Measurements from ENCODE around the gene MAP1LC3C.
"Not testable (repeated sequence)": the region's sequence is repeated elsewhere in the genome, so short reads cannot be mapped to it uniquely, and the experiment has no call there.

Gene MAP1LC3C

DNA sequence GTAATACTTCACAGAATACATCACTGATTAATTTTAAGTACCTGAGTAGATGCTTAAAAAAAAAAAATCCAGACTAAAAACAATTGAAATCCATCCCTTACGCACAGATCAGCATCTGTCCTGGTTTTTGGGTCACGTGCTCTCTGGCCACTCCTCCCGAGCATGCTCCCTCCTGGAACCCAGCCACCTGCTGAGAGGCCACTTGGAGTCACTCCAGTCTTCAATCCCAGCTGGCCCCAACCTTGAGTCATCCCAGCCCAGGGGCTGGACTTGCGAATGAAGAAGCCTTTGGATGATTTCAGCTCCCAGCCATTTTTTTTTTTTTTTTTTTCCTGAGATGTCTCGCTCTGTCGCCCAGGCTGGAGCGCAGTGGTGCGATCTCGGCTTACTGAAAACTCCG, 8.9 kb downstream of the MAP1LC3C start:
- DNase-seq: no peak

DNA sequence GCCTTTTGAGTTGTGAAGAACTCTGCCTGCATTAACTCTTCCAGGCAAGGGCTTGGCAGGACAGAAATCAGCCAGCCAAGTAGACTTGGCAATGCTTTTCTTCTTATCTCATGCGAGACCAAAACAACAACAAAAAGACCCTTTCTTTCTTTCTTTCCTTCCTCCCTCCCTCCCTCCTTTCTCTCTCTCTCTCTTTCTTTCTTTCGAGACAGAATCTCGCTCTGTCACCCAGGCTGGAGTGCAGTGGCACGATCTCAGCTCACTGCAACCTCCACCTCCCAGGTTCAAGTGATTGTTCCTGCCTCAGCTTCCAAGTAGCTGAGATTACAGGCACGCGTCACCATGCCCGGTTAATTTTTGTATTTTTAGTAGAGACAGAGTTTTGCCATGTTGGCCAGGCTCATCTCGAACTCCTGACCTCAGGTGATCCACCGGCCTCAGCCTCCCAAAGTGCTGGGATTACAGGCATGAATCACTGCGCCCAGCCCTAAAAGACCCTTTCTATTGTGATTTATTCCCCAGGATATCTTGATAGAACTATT, 10.4 kb downstream of the MAP1LC3C start:
- not testable (repeated sequence) for DNase-seq

DNA sequence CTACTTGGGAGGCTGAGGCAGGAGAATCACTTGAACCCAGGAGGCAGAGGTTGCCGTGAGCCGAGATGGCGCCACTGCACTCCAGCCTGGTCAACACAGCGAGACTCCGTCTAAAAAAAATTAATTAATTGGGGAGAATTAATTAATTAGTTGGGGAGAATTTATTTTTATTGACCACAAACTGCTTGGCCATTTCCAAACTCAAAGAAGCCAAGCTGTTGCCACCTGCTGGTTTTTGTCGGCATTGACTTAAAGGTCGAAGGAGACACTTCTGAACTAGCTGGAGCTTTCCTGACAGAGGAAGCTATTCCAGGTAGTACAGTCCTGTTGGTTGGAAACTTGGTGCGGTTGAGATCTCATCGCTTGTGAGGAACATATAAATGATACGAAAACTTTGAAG, 13.1 kb downstream of the MAP1LC3C start:
- DNase-seq: no peak

DNA sequence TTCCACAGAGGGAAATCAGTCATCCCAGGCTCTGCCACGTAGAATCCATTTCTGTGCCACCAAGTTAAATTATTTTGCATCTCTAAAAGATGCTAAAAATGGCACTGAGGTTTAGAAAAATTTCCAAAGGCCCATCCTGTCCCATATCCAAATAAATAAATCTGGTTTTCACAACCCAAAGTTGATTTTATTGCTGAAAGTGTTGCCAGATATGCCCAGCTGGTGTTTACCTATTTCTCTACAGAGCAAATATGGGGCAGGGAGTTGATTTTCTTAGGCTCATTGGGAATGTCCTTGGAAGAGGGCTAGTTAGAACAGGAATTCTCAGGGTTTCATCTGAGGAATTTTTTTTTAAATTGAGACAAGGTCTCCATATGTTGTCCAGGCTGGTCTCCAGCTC, 19.0 kb downstream of the MAP1LC3C start:
- no peak for DNase-seq

DNA sequence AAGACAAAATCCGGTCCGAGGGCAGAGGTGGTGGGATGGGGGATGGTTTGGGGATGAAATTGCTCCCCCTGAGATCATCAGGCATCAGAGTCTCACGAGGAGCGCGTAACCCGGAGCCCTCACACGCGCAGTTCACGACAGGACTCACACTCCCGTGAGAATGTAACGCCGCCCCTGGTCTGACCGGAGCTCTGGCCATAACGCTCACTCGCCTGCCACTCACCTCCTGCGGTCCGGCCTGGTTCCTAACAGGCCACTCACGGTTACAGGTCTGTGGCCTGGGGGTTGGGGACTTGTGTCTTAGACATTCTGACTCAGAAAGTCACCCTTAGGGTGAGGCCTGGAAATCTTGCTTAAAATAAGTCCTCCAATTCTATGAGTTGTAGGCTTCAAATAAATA, 19.8 kb downstream of the MAP1LC3C start:
- no peak for DNase-seq

DNA sequence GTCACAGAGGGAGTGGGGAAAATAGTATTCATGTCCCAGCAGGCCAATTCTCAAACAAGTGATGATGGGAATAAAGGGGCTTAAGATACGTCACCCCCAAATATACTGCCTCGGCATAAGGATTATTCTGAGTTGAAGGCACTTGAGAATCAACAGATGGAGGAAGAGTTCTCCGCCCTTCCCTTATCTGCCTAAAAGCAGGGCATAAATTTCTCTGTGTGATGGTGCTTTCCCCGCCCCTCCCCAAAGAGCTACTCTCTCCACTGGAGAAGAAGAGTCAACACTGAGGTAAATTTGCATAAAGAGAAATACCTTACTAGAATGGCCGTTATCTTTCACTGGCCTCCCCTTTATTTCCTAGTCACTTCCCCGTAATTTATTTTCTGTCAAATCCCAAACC, 22.7 kb downstream of the MAP1LC3C start:
- no peak for DNase-seq

DNA sequence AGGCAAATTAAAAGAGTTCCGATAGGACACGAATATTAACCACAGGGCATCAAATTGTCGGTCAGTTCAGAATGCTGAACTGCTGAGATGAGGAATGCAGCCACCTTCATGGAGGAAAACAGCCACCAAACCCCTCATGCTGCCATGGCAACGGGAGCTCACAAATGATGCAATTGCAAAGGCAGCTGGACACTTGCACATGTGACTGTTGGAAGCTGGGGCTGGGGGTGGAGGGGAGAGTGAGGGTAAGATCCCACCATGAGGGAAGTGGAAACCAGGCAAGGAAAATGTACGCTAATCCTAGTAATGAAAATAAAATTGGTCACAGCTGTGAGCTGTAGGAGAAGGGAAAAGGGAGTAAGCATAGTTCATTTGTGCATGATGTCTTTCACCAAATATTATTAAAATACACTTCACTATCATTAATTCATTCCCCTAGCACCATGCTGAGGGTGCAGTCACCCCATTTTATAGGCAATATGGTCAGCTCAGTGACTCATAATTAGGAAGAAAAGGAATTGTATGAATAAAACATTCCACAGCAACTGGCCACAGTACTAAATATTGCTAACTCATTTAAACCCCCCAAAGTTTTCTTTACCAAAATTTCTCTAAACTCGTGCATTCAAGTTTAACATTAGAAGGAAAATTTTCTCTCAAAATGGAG, 26.1 kb downstream of the MAP1LC3C start:
- DNase-seq: no peak

DNA sequence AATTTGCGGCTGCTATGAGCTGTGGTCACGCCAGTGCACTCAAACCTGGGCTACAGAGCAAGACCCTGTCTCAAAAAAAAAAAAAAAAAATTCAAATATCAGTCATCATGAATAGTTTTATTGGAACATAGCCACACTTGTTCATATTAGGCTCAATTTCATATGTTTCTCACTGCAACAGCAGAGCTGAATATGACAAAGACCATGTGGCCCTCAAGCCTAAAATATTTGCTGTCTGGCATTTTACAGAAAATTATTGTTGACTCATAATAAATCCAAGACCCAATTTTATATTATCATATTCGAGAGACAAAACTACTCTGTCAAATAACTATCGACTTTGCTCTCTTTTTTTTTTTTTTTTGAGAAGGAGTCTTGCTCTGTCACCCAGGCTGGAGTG, 30.3 kb downstream of the MAP1LC3C start:
- DNase-seq: no peak

DNA sequence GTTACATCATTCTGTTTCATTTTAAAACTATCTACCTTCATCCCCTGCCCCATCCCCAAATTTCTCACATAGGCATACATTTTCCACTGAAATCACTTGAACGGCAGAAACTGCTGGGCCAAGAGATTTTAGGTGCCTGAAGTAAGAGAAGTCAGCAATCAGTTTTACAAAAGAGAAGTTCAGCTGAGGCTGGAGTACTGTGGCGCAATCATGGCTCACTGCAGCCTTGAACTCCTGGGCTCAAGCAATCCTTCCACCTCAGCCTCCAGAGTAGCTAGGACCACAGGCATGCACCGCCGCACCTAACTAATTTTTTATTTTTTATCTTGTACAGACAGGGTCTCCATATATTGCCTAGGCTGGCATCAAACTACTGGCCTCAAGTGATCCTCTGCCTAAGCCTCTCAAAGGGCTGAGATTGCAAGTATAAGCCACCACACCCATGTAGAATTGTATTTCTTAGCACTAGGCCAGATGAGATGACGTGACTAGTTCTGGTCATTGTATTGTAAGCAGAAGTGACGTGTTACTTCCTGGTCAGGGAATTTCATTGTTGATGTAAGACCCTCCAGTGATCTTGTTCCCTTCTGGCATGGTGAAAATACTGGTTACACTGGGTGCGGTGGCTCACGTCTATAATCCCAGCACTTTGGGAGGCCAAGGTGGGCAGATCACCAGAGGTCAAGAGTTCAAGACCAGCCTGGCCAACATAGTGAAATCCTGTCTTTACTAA, 34.2 kb downstream of the MAP1LC3C start:
- peak in 1 of 2 donors; percentile 17 for DNase-seq

DNA sequence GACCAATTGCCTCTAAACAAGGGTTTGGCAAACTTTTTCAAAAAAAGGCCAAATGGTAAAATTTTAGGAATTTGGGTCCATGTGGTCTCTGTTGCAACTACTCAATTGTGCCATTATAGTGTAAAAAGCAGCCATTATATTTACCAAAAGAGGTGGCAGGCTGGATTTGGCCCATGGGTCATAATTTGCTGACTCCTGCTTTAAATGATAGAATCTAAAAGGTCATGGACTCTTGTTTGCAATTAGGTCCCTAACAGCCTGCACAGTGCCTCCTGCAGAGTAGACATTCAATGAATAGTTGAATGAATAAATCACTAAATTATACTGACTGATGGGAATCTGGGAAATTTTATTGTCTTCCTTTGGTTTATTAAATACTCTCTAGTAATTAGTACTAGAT, 35.2 kb downstream of the MAP1LC3C start:
- no peak for DNase-seq

DNA sequence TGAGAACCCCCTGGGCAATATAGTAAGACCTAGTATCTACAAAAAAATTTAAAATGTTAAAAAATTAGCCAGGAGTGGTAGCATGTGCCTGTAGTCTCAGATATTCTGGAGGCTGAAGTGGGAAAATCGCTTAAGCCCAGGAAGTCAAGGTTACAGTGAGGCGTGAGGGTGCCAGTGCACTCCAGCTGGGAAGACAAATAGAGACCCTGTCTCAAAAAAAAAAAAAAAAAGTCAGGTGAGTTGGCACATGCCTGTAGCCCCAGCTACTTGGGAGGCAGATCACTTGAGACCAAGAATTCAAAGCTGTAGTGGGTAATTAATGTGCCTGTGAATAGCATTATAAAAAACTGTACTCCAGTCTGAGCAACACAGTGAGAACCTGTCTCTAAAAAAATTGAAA, 36.7 kb downstream of the MAP1LC3C start:
- no peak for DNase-seq

DNA sequence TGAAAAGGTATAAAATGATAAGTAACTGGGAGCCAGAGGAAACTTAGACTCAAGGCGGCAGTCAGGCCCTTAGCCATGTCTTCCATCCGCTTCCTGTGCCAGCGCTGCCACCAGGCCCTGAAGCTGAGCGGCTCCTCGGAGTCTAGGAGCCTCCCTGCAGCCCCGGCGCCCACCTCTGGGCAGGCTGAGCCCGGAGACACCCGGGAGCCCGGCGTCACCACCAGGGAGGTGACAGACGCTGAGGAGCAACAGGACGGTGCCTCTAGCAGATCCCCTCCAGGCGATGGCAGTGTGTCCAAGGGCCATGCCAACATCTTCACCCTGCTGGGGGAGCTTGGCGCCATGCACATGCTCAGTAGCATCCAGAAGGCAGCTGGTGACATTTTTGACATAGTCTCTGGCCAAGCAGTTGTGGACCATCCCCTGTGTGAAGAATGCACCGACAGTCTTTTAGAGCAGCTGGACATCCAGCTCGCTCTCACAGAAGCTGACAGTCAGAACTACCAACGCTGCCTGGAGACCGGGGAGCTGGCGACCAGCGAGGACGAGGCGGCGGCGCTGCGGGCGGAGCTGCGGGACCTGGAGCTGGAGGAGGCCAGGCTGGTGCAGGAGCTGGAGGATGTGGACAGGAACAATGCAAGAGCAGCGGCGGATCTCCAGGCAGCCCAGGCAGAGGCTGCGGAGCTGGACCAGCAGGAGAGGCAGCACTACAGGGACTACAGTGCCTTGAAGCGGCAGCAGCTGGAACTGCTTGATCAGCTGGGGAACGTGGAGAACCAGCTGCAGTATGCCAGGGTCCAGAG, 41.0 kb downstream of the MAP1LC3C start, which contains the start of gene BECN2:
Gene BECN2, plus strand, starts transcription at position 76 of the 803 bp plus-strand sequence. Its CDS starts 0 bp downstream, at position 76.
- DNase-seq: no peak

DNA sequence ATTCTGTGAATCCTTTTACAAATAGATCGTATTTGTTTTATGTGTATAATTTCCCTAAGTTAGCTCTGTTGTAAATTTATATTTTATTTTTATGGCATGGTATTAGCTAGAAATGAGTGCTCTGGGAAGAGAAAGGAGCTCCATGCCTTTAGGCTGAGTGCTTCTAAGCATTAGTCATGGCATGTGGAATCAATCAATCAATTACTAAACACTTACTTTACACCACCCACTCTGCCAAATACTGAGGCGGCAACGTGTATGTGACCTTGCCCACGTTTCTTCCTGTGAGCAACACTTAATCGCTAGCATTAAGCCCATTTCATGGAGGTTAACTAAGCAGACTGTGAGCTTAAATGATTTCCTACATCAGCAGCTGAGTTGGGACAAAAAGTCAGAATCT, 48.5 kb downstream of the MAP1LC3C start:
- no peak for DNase-seq

DNA sequence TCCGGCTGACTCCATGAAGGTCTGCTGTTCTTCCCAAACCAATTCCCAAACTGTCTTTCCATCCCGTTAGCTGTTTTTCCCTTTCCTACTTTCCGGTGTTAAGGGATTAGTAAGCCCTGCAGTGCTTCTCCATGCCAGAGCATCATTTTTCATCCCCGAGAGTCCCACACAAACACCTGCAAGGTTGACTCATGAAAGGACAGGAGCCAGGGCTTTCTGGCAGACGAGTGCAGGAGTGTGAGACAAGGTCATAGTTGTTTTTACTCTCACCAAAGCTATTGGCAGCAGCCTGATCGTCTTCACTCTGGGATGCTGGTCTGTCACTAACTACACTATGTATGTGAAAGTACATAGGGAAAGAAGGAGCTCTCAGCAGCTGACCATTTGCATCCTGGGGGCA, 51.5 kb downstream of the MAP1LC3C start:
- DNase-seq: no peak

Data from CD4-positive, alpha-beta T cell treated with Interleukin-1 beta for 1 hour (primary cell).